ENCODE results near the gene SLC24A4.
"Not testable (repeated sequence)": the region's sequence is repeated elsewhere in the genome, so short reads cannot be mapped to it uniquely, and the experiment has no call there.

SLC24A4 gene

DNA sequence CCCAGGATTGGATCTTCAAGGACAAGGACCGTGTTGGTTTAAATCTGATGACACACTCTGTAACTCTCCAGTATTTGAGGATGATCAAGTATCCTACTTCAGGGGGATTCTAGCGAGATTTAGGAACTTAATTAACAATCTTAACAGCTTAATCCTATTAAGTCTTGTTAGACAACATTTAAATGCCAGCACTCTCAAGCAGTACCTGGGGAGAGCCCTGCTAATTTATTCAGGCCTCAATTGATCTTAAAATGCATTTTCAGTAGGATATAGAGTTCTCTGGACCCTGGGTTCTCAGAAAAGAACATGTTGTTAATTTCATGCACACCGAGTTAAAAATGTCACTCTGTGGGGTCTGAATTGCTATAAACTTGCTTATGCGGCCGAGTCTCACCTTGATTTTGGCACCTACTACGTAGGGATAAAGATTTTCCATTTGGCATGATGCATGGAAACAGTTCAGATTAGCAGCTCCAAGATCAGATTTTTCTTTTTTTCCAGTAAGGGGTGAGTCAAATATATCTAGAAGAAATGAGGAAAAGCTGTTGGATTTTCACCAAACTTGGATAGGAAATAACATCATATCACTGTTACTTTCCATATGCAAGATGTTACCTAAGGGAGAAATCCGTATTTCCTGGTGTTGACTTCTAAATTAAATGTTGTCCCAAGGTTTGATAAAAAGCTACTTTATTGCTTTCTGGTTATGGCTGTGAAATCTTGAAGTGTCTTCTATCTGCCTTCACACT, 76.1 kb downstream of the SLC24A4 start:
- Histone ChIP-seq H3K27me3 (ENCODE audit: control insufficient read depth, insufficient read depth, low read length) (peaks cover 3% of the 10 kb centered on the region), H3K36me3 (ENCODE audit: control insufficient read depth, insufficient read depth, low read length) (no peaks in the 10 kb centered on the region), H3K4me3 (ENCODE audit: low read length) (no peak overlapping the region), H3K9ac (ENCODE audit: low read length) (no peak overlapping the region), H3K4me1 (ENCODE audit: control insufficient read depth, insufficient read depth, low read length) (no peaks in the 10 kb centered on the region), H3K9me3 (ENCODE audit: control insufficient read depth, low read length) (no peaks in the 10 kb centered on the region)

DNA sequence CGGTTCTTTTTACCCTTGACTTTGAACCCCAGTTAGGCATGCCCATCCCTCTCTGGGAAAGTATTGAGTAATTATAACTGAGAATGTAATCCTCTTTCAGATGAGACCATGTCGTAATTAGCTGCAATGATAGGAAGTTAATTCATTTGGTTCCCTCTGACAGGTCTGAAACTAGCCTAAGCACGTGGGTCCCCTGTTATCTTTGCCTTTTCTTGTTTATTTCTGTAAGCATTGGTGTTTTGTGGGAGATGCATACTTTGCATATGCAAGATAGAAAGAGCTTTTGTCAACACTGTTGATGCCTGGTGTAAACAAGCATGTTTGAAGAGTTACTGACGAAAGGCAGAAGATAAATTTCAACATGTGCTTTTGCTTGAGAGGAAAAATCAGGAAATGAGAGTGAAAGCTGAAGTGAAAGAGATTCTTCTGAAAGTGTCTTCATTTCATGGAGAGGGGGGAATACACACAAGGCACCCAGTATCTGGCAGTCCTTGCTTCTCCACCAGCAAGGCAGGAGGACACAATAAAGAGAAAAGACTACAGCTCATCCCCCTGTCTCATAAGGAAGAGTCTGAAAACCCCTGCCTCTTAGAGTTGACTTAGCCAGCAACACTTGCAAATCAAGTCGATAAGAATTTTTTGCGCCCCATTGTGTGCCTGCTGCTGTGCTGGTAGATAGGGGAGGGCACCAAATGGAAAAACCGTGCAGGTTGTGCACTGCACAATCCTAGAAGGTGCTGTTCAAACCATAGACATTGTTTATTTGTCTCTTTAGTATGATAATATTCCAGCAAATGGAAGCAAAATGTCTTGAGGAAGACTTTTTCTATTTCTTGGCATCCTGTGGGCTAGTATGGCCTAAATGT, 77.8 kb downstream of the SLC24A4 start:
- H3K9me3 ChIP-seq (ENCODE audit: control insufficient read depth, low read length): no peaks in the 10 kb centered on the region
- H3K27me3 ChIP-seq (ENCODE audit: control insufficient read depth, insufficient read depth, low read length): peaks cover 3% of the 10 kb centered on the region
- no peak overlapping the region for H3K9ac ChIP-seq (ENCODE audit: low read length)
- no peak overlapping the region for H3K4me3 ChIP-seq (ENCODE audit: low read length)
- no peaks in the 10 kb centered on the region for H3K4me1 ChIP-seq (ENCODE audit: control insufficient read depth, insufficient read depth, low read length)
- no peaks in the 10 kb centered on the region for H3K36me3 ChIP-seq (ENCODE audit: control insufficient read depth, insufficient read depth, low read length)

- H3K27me3 ChIP-seq (ENCODE audit: control insufficient read depth, insufficient read depth, low read length): peaks cover 3% of the 10 kb centered on the region
- no peaks in the 10 kb centered on the region for H3K4me1 ChIP-seq (ENCODE audit: control insufficient read depth, insufficient read depth, low read length)
- no peak overlapping the region for H3K4me3 ChIP-seq (ENCODE audit: low read length)
- H3K9ac ChIP-seq (ENCODE audit: low read length): no peak overlapping the region
- no peaks in the 10 kb centered on the region for H3K36me3 ChIP-seq (ENCODE audit: control insufficient read depth, insufficient read depth, low read length)
- no peaks in the 10 kb centered on the region for H3K9me3 ChIP-seq (ENCODE audit: control insufficient read depth, low read length)
Observed at GRCh38 chr14:92401561-92401960, 78.6 kb downstream of the SLC24A4 start.

- not testable (repeated sequence) for H3K9me3 ChIP-seq (ENCODE audit: control insufficient read depth, low read length); H3K27me3 ChIP-seq (ENCODE audit: control insufficient read depth, insufficient read depth, low read length); H3K4me1 ChIP-seq (ENCODE audit: control insufficient read depth, insufficient read depth, low read length); H3K9ac ChIP-seq (ENCODE audit: low read length); H3K36me3 ChIP-seq (ENCODE audit: control insufficient read depth, insufficient read depth, low read length); H3K4me3 ChIP-seq (ENCODE audit: low read length)
Observed at GRCh38 chr14:92402500-92402899, 79.5 kb downstream of the SLC24A4 start.

DNA sequence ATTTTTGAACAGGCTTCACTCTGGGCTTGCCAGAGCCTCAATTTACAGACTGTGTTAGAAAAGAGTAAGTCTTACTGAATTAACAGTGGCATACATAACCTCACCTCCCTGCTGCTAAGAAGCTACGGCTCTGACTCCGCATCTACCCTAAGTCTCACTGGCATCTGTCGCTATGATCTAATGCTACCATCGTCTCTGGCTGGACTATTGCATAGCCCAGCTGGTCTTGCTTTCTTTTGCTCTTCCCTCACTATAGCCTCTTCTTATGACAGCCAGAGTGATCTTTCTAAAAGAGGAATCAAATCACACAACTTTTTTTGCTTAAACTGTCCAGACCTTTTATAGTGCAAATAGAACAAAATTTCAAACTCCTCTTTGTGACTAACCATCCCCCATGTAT, 81.1 kb downstream of the SLC24A4 start:
- H3K36me3 ChIP-seq (ENCODE audit: control insufficient read depth, insufficient read depth, low read length): no peaks in the 10 kb centered on the region
- no peak overlapping the region for H3K9ac ChIP-seq (ENCODE audit: low read length)
- no peaks in the 10 kb centered on the region for H3K27me3 ChIP-seq (ENCODE audit: control insufficient read depth, insufficient read depth, low read length)
- H3K4me1 ChIP-seq (ENCODE audit: control insufficient read depth, insufficient read depth, low read length): no peaks in the 10 kb centered on the region
- H3K4me3 ChIP-seq (ENCODE audit: low read length): no peak overlapping the region
- no peaks in the 10 kb centered on the region for H3K9me3 ChIP-seq (ENCODE audit: control insufficient read depth, low read length)

- Histone ChIP-seq H3K36me3 (ENCODE audit: control insufficient read depth, insufficient read depth, low read length) (no peaks in the 10 kb centered on the region), H3K4me3 (ENCODE audit: low read length) (no peak overlapping the region), H3K9me3 (ENCODE audit: control insufficient read depth, low read length) (no peaks in the 10 kb centered on the region), H3K4me1 (ENCODE audit: control insufficient read depth, insufficient read depth, low read length) (no peaks in the 10 kb centered on the region), H3K9ac (ENCODE audit: low read length) (no peak overlapping the region), H3K27me3 (ENCODE audit: control insufficient read depth, insufficient read depth, low read length) (no peaks in the 10 kb centered on the region)
Observed at GRCh38 chr14:92404421-92404820, 81.5 kb downstream of the SLC24A4 start.

DNA sequence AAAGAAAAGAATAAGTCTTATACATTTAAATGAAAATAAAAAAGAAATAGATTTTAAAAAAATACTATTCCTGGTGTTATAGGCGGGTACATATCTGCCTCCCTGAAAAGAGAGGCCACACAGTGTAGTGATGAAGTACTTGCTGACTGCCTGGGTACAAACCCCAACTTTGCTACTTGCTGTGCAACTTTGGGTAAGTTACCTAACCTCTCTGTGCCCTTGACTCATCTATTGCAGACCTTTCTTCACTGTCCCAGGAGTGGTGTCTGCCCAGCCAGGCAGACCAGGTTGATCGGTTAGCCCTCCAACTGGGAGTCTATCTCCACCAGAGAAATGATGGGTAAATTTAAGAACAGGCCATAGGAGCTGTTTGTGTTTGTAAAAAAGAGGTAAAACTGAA, 82.0 kb downstream of the SLC24A4 start:
- no peak overlapping the region for H3K9ac ChIP-seq (ENCODE audit: low read length)
- no peaks in the 10 kb centered on the region for H3K36me3 ChIP-seq (ENCODE audit: control insufficient read depth, insufficient read depth, low read length)
- H3K4me1 ChIP-seq (ENCODE audit: control insufficient read depth, insufficient read depth, low read length): no peaks in the 10 kb centered on the region
- no peaks in the 10 kb centered on the region for H3K9me3 ChIP-seq (ENCODE audit: control insufficient read depth, low read length)
- no peaks in the 10 kb centered on the region for H3K27me3 ChIP-seq (ENCODE audit: control insufficient read depth, insufficient read depth, low read length)
- no peak overlapping the region for H3K4me3 ChIP-seq (ENCODE audit: low read length)

GRCh38 chr14:92407410-92407809, 84.4 kb downstream of the SLC24A4 start:
- Histone ChIP-seq H3K9me3 (ENCODE audit: control insufficient read depth, low read length) (no peaks in the 10 kb centered on the region), H3K4me3 (ENCODE audit: low read length) (no peak overlapping the region), H3K27me3 (ENCODE audit: control insufficient read depth, insufficient read depth, low read length) (no peaks in the 10 kb centered on the region), H3K9ac (ENCODE audit: low read length) (no peak overlapping the region), H3K36me3 (ENCODE audit: control insufficient read depth, insufficient read depth, low read length) (no peaks in the 10 kb centered on the region), H3K4me1 (ENCODE audit: control insufficient read depth, insufficient read depth, low read length) (no peaks in the 10 kb centered on the region)

DNA sequence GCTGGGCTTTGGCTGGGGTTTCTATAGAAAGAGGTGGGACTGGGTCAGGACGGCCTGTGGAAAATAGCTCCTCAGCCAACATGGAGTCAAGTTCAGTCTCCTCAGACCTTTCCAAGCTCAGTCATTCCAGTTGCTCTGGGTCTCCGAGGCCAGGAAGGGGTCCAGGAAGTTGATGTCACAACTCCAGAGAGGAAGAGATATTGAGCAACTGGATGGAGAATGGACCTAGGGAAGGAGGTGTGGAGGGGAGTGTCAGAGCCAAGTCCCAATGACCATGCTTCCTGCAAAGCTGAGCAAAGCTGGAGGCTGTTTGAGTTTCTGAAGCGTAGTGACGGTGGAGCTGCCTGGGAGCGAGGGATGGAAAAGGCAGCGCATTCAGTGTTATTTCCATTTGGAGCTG, 86.1 kb downstream of the SLC24A4 start:
- H3K4me3 ChIP-seq (ENCODE audit: low read length): no peak overlapping the region
- no peaks in the 10 kb centered on the region for H3K27me3 ChIP-seq (ENCODE audit: control insufficient read depth, insufficient read depth, low read length)
- no peak overlapping the region for H3K9ac ChIP-seq (ENCODE audit: low read length)
- no peaks in the 10 kb centered on the region for H3K9me3 ChIP-seq (ENCODE audit: control insufficient read depth, low read length)
- H3K4me1 ChIP-seq (ENCODE audit: control insufficient read depth, insufficient read depth, low read length): no peaks in the 10 kb centered on the region
- no peaks in the 10 kb centered on the region for H3K36me3 ChIP-seq (ENCODE audit: control insufficient read depth, insufficient read depth, low read length)

DNA sequence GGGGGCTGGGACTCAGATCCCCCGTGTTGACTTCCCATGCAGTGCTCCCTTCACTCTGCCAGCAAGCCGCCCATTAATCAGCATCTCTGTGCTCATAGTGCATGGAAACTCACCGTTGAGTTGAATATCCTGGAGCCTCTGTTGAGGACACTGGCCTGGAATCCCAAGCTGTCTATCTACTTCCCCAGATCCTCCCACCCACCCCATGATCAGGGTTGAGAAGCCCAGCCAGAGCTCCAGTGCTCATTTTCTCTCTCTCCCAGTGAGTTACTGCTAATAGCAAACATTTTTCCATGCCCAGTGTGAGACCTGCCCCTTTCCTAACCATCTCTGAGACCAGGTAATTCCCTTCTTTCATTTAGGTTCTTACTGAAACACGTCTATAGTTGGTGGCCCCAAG, 88.2 kb downstream of the SLC24A4 start:
- H3K9me3 ChIP-seq (ENCODE audit: control insufficient read depth, low read length): no peaks in the 10 kb centered on the region
- H3K36me3 ChIP-seq (ENCODE audit: control insufficient read depth, insufficient read depth, low read length): no peaks in the 10 kb centered on the region
- no peak overlapping the region for H3K4me3 ChIP-seq (ENCODE audit: low read length)
- H3K27me3 ChIP-seq (ENCODE audit: control insufficient read depth, insufficient read depth, low read length): no peaks in the 10 kb centered on the region
- no peak overlapping the region for H3K9ac ChIP-seq (ENCODE audit: low read length)
- H3K4me1 ChIP-seq (ENCODE audit: control insufficient read depth, insufficient read depth, low read length): no peaks in the 10 kb centered on the region

GRCh38 chr14:92411941-92412340, 89.0 kb downstream of the SLC24A4 start:
- H3K9me3 ChIP-seq (ENCODE audit: control insufficient read depth, low read length): no peaks in the 10 kb centered on the region
- H3K27me3 ChIP-seq (ENCODE audit: control insufficient read depth, insufficient read depth, low read length): no peaks in the 10 kb centered on the region
- no peaks in the 10 kb centered on the region for H3K36me3 ChIP-seq (ENCODE audit: control insufficient read depth, insufficient read depth, low read length)
- H3K4me1 ChIP-seq (ENCODE audit: control insufficient read depth, insufficient read depth, low read length): no peaks in the 10 kb centered on the region
- H3K9ac ChIP-seq (ENCODE audit: low read length): no peak overlapping the region
- no peak overlapping the region for H3K4me3 ChIP-seq (ENCODE audit: low read length)

GRCh38 chr14:92412912-92413311, 89.9 kb downstream of the SLC24A4 start:
- H3K4me3 ChIP-seq (ENCODE audit: low read length): no peak overlapping the region
- H3K4me1 ChIP-seq (ENCODE audit: control insufficient read depth, insufficient read depth, low read length): no peaks in the 10 kb centered on the region
- no peaks in the 10 kb centered on the region for H3K9me3 ChIP-seq (ENCODE audit: control insufficient read depth, low read length)

More at GRCh38 chr14:92412912-92413311, 89.9 kb downstream of the SLC24A4 start:
- Histone ChIP-seq H3K9ac (ENCODE audit: low read length) (no peak overlapping the region), H3K27me3 (ENCODE audit: control insufficient read depth, insufficient read depth, low read length) (no peaks in the 10 kb centered on the region), H3K36me3 (ENCODE audit: control insufficient read depth, insufficient read depth, low read length) (no peaks in the 10 kb centered on the region)
